Activated CD8-positive, alpha-beta memory T cell treated with anti-CD3 and anti-CD28 coated beads, Interleukin-2, amount 50 U/mL, for 24 hours (primary cell): ENCODE results near the gene SLC38A11.

Experiments used
- DNase-seq: peaks from one replicate; pipeline ENCODE4 v3.0.0-alpha.2; 2020; ENCODE audit errors: extremely low read depth

The SLC38A11 gene

GRCh38 chr2:164917296-164917903 lies 37.9 kb downstream of the SLC38A11 start:
- DNase-seq = no peak

DNA sequence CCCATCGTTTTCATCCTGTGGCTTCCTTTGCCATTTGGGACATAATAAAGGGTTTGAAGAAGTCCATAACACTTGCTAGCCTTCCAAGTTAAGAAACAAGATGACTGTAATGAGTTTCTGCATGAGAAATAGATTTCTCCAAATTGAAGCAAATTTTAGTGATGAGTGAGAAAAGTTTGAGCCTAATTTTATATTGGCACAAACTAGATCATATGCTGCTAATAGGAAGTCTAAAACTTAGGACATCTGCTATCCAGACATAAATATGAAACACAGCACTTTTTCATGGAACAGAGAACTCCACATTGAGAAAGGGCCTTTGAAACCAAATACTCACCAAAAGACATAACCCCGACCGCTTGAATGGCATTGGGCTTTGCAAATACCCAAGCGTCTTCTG lies 39.8 kb downstream of the SLC38A11 start:
- DNase-seq = no peak

DNA sequence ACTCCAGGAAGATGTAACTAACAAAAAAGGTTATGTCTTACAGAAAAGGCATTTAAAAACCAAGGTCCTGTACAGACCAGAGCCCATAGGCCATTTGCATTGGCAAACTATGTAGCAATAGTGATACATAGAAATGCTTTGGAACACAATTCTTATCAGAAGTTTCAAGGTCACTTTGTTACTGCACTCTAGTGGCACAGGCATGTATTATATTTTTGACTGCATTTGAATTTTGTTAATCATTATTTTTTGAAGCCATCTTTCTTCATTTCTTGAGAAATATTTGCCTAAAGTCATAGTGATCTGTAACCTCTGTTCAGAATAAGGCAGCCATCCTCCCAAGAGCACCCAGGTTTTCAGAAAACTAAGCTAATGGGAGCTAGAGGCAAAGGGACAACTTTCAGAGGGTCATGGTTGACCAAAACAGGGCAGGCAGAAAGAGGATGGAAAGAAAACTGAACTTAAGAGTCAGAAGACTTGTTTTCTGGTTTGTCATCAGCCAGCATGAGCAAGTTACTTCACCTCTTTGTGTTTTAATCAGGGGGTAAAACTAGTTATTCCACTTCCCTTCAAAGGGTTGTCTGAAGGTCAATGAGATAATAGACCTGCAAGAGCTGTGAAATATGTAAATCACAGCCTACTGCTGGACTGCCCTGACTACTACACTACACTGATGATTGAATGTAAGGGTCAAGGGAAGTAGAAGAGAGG lies 41.5 kb downstream of the SLC38A11 start:
- DNase-seq = no peak

DNA sequence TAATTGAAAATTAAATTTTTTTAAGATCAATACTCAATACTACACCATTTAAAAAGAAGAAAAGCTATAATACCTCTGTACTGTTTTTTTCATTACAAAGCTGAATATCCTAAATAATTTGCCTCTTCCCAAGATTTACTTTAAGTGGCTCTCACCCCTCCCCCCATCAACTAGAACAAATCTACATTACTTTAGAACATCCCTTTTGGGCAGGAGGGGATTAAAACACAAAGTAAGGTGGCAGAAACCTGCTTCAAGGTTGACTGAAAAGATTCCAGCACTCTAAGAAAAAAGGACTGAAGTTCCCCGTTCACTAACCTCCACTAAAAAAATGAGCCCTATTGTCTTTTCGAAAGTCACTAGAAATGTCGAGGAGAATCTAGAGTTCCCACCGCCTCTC lies 42.3 kb downstream of the SLC38A11 start:
- DNase-seq = no peak

- DNase-seq = no peak
These were observed 43.5 kb downstream of the SLC38A11 start for GRCh38 chr2:164911832-164912231.

DNA sequence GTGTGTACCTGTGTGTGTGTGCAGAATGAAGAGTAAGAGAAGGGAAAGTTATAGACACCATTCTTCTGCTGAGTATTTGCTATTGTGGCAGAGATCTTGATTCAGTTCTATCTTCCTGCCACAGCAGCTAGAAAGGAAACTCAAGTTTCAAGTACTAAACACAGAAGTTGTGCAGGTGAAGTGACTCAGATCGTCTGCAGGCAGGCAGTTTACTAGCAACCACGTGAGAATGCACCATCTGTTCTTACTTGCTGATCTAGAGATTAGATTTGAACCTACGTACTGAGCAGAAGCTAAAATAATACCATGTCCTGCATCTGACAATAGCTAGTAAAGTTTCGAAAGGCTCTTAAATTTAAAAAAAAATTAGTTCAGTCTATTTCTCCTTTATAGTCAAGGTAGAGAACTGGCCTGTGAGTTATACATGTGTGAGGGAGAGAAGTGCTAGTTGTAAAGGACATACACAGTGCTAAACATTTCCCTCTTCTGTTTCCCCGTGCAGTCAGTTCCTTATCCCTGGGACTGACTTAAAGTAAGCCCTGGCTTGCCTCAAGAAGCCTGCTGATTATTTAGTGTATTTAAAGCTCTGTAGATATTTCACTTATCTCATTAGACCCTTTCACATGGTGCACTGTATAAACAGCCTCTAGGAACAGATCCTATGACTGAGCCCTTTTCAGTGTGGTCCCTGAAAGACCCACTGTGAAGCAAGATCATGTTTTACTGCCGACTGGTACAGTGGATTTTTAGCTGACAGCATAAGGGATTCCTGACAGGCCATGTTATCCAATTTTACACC lies 45.0 kb downstream of the SLC38A11 start:
- DNase-seq = no peak

GRCh38 chr2:164906947-164907346 lies 48.4 kb downstream of the SLC38A11 start:
- DNase-seq = no peak

DNA sequence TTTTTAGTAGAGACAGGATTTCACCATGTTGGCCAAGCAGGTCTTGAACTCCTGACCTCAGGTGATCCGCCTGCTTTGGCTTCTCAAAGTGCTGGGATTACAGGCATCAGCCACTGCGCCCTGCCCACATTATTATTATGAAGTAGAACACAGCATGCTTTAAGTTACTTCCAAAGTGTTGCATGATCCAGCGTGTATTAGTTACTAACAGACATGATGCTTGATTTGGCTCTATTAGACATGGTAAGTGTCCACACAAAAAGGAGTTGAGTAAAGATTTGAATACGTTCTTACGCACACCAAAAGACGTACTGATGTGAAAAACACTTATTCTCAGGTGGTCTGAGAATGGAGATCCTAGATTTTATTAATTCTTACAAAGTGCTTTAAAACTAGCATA lies 50.0 kb downstream of the SLC38A11 start:
- no peak for DNase-seq

DNA sequence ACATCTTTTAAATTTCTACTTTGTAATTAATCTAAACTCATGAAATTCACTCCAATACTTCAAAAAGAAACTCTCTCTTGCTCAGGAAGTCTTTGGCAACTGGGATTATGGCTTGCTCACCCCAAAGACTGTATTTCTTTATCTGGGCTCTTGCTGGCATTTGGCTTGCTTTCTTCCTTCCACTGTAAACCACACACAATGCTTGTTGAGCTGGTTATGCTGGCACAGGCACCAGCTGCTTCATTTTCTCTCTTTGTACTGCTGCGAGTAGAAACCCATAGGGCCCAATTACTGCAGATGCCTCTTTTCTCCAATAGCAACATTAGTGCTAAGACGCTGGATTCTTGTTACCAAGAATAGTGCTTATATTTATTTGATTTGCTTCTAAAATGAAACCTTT lies 51.4 kb downstream of the SLC38A11 start:
- no peak for DNase-seq

DNA sequence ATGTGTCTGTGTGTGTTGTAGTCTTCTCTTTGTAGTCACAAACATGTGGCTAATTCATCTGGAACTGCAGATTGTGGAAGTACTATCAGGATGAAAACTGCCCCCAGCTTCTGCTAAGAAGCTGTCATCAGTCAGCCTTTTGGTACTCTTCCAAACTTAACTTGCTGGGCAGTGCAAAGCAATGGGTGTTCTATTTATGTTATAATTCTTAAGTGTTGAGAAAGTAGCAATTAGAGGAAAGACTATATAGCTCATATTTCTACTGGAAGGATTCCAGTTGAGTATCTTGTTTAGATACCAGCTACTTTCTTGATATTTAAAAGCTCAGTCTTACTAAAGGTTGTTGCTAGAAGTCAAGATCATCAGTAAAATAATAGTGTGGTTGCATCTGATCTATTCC lies 52.1 kb downstream of the SLC38A11 start:
- no peak for DNase-seq

DNA sequence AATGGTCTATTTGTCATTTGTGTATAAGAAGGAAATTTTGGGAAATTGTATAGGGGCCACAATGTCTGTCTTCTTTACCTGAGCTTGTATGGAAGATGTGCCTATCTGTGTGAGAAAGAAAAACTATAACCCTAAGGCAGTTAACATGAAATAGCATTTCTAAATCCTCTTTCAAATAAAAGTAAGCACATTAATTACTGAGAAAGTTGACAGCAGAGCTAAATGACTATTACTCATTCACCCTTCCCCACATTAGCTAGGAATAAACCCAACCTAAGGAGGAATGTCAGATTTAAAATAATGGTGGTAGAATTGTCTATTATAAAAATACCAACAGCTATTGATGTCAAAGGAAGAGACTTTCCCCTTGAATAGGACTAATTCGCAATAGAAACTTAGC lies 56.2 kb downstream of the SLC38A11 start:
- DNase-seq = no peak

DNA sequence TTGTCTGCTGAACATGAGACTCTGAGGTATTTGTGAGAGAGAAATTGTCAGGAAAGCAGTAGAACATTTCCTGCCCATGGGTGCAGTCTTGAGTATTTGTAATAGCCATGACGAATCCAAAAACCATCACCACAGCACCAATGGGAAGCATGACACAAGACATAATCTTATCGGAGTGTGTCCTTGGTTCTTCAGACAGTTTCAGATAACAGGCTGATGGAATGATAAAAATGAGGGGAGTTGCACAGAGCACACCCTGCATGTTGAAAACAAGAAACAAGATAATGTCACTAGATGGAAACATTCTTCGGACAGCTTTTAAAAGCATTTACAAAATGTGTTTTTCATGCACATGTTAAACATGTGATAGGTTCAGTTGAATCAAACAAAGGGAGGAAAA lies 56.9 kb downstream of the SLC38A11 start:
- no peak for DNase-seq

GRCh38 chr2:164897469-164898260 lies 57.7 kb downstream of the SLC38A11 start:
- DNase-seq = no peak

- no peak for DNase-seq
These were observed 58.5 kb downstream of the SLC38A11 start for GRCh38 chr2:164896634-164897355.

- DNase-seq = no peak
These were observed 59.1 kb downstream of the SLC38A11 start for GRCh38 chr2:164896226-164896625.

- DNase-seq = no peak
These were observed 63.9 kb downstream of the SLC38A11 start for GRCh38 chr2:164891460-164891859.

GRCh38 chr2:164890544-164890943 lies 64.8 kb downstream of the SLC38A11 start:
- DNase-seq = no peak

DNA sequence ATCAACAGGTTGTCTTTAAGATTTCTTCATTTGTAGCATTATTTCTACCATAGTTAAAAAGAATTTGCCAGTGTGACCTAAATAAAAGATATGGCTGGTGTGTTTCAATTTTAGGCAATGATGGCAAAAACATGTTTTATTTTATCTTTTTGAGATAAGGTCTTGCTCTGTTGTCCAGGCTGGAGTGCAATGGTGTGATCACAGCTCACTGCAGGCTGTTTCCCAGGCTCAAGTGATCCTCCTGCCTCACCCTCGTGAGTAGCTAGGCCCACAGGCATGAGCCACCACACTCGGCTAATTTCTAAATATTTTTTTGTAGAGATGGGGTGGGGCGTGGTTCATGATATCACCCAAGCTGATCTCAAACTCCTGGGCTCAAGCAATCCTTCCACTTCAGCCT lies 66.7 kb downstream of the SLC38A11 start:
- DNase-seq = no peak

DNA sequence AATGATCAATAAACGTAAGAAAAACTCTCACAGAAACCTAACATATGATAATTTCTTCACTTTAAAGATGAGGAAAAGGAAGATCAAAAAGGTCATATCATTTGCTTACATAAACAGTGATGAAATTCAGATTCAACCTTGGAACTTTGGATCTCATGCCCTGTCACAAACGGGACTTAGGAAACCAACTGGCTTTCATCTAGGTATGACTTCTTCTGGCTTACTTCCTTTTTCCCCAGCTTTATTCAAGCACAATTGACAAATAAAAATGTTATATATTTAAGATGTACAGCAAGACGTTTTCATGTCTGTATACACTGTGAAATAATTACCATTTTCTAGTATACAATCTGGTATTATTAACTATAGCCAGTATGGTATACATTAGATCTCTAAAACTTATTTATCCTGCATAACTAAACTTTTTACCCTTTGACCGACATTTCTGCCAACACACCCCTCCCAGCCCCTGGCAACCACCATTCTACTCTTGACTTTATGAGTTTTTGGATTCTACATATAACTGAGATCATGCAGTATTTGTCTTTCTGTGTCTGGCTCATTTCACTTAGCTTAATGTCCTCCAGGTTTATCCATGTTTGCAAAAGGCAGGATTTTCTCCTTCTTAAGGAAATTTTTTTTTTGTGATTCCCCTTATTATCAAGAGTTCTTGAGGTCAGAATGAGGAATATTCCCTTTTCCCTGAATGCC lies 67.7 kb downstream of the SLC38A11 start:
- no peak for DNase-seq

GRCh38 chr2:164882276-164882675 lies 73.0 kb downstream of the SLC38A11 start:
- no peak for DNase-seq

DNA sequence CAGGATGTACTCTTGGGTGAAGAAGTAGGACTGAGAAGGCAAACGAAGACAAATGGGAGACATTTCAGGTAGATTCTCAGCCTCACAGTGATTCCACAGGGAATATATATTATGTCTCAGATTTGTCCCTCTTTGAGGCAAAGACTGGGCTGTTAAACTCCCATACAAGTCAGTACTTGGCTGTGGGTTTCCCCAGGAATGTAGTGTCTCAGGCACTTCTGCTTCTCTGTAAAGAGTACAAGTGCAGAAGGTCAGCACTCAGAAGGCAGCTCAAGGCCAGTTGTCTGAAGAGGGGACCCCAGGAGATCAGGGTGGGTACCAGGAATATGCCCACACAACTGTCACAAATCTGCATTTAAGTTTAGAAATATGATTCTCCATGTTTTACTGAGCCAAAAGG lies 73.8 kb downstream of the SLC38A11 start:
- no peak for DNase-seq
